Right lobe of liver (tissue), 6 donors: ENCODE measurements around the gene UCN2. TPM values are rescaled to one million over a fixed set of nuclear protein-coding genes. Genes with fewer than 3 reads are reported as not detected.

ENCODE experiments used
- ATAC-seq, 4 donors: fragments of 200-7000 bp; cut with Tn5 transposase; one replicate each; pipeline ENCODE4 v1.9.1; 2020; ENCODE audit warnings: mild to moderate bottlenecking in 4 of 4, moderate library complexity in 4 of 4
- DNase-seq, 3 donors: peaks; one replicate each; pipeline ENCODE4 v3.0.0-alpha.2; 2020
- H3K27ac ChIP-seq, 3 donors: fragments of 200-600 bp; one replicate each; pipeline ENCODE4 v1.8.0; 2022
- H3K27me3 ChIP-seq, 2 donors: fragments of 200-600 bp; one replicate each; pipeline ENCODE4 v1.8.0; 2022
- H3K36me3 ChIP-seq, 4 donors: fragments of 200-600 bp; sonication (generic) in 1 of 4; one replicate each; pipeline versions ENCODE4 v1.5.1 to v1.8.0; 2017 to 2022; ENCODE audit warnings: control low read depth in 1 of 4
- H3K4me1 ChIP-seq, 4 donors: fragments of 200-600 bp; sonication (generic) in 1 of 4; one replicate each; pipeline versions ENCODE4 v1.5.1 to v1.8.0; 2017 to 2022; ENCODE audit warnings: control low read depth in 1 of 4
- H3K4me3 ChIP-seq, 3 donors: fragments of 200-600 bp; one replicate each; pipeline ENCODE4 v1.8.0; 2022
- H3K9me3 ChIP-seq, 4 donors: fragments of 200-600 bp; sonication (generic) in 1 of 4; one replicate each; pipeline versions ENCODE4 v1.5.1 to v1.8.0; 2017 to 2022; ENCODE audit warnings: control low read depth in 1 of 4
- POLR2A ChIP-seq: fragments of 450-650 bp; IDR thresholded peaks from one replicate; pipeline ENCODE4 v1.6.1; 2017; ENCODE audit warnings: antibody characterized with exemption, mild to moderate bottlenecking
- WGBS: methylation state at CpG from one replicate; pipeline ENCODE4 v1.1.6; 2018; ENCODE audit warnings: low coverage, low lambda C conversion rate; ENCODE audit not compliant: insufficient coverage; ENCODE audit errors: missing lambda C conversion rate; 5-methylcytosine and 5-hydroxymethylcytosine counted together
- intact Hi-C, 2 donors: fragments of 100-400 bp; cut with DNase I; formaldehyde crosslinking; loops; one replicate each; pipeline versions ENCODE4 v1.11.2 to v1.14.1; 2022
- total RNA-seq, 6 experiments: library from RNA; depleted of rRNA in 2 of 6; stranded (reverse); fragments of >200 nt in 2 of 6; fragmentation: NEBNext Ultra II Directional in 3 of 6; extraction: Animal tissue kit (Norgen Biotek cat#: 25700) in 3 of 6; gene quantifications; one replicate each; pipeline versions ENCODE4 v1.1.0 to v1.2.4, GENCODE V29; 2016 to 2023
- TF ChIP-seq, protein P1 (sequence below), 4 donors: fragments of 200-600 bp in 3 of 4; fragments of 450-650 bp in 1 of 4; IDR thresholded peaks; one replicate each; pipeline versions ENCODE4 v1.5.1 to v1.8.0; 2016 to 2022; ENCODE audit warnings: antibody characterized with exemption in 4 of 4, mild to moderate bottlenecking in 2 of 4
- donor health status: DM: no; HTN: yes; CAD: no.
- donor health status: DM: no; HTN: no; CAD: no.
- donor health status: DM: no; HTN: no; CAD: no.
- donor health status: DM: no; HTN: yes; CAD: no.
- donor health status: DM: no; HTN: yes; CAD: no.

Gene UCN2
- total RNA-seq, 6 experiments from 2014 or later: not detected

DNA sequence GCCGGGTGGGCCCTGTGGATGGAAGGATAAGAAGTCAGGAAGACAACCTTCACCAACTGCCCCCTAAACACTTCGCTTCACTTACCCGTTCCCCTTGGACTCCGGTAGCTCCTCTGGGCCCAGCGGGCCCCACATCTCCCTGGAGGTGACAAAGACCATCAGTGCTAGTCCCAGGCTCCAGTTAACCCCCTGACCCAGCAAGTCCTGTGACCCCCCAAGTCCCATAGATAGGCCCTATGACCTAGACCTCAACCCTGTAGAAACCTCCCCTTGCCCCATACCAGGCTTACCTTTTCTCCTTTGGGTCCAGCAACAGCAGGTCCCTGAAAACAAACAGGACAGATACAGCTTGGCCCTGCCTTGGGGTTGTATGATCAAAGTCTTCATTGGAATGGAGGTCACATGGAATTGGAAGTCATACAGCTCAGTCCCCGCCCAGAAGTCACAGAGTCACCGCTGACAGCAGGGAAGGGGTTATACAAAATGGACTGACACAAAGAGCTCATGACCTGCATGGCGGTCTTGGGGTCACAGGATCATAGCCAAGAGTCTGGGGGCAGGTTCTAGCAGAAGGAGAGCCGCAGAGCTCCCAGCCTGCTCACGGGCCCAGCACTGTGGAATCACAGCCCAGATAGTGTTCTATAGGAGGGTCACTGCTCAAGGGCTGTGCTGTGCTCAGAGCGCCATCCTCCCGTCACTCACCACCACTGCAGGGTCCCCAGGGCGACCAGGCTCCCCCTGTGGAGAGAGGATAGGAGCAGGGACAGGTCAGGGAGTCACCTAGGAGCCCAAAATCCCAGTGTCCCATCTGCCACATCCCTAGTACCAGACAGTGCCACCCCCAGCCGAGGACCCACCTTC lies 18.3 kb upstream of the UCN2 start:
- ATAC-seq (peak in 3 of 4 donors; percentile 56 to 81 (median 60)), DNase-seq (no peak)
- intact Hi-C loops: loop anchor here in 1 of 2 donors (10.0 kb wide), 1 partner anchor 983 kb away; no protein-coding TSS in a partner anchor
- no peak overlapping the region for H3K27ac ChIP-seq
- no peaks in the 10 kb centered on the region for H3K36me3 ChIP-seq
- H3K4me1 ChIP-seq: peaks cover 0 to 4% (median 0%) of the 10 kb centered on the region in 4 donors
- H3K4me3 ChIP-seq: no peak overlapping the region
- 72% methylated on average over 5 of the region's 14 CpGs for WGBS
- no peak for TF ChIP-seq POLR2A
- TF ChIP-seq, protein P1, sequence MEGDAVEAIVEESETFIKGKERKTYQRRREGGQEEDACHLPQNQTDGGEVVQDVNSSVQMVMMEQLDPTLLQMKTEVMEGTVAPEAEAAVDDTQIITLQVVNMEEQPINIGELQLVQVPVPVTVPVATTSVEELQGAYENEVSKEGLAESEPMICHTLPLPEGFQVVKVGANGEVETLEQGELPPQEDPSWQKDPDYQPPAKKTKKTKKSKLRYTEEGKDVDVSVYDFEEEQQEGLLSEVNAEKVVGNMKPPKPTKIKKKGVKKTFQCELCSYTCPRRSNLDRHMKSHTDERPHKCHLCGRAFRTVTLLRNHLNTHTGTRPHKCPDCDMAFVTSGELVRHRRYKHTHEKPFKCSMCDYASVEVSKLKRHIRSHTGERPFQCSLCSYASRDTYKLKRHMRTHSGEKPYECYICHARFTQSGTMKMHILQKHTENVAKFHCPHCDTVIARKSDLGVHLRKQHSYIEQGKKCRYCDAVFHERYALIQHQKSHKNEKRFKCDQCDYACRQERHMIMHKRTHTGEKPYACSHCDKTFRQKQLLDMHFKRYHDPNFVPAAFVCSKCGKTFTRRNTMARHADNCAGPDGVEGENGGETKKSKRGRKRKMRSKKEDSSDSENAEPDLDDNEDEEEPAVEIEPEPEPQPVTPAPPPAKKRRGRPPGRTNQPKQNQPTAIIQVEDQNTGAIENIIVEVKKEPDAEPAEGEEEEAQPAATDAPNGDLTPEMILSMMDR (IDR thresholded peaks at IDR 0.05): no peak
- H3K27me3 ChIP-seq: no peaks in the 10 kb centered on the region
- H3K9me3 ChIP-seq: no peaks in the 10 kb centered on the region

DNA sequence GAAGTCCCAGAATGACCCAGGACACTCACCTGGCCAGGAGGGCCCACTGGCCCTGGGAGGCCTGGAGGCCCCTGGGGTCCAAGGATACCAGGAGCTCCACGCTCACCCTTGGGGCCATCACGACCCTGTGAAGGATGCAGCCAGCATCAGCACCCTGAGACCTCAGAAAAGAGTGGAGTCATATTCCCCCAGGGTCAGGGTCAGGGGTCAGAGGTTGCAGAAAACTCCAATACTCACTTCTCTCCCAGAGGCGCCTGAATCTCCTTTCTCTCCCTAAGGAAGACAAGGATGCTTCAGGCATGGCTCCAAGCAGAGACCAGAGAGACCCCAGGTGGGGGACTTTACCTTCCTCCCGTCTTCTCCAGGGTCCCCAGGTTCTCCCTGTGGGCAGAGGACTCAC lies 13.1 kb upstream of the UCN2 start:
- DNase-seq (no peak), ATAC-seq (no peak)
- no peaks in the 10 kb centered on the region for H3K9me3 ChIP-seq
- WGBS: 83% methylated on average over 1 of the region's 4 CpGs
- TF ChIP-seq, protein P1 (IDR thresholded peaks at IDR 0.05): no peak
- TF ChIP-seq POLR2A: no peak
- no peak overlapping the region for H3K27ac ChIP-seq
- intact Hi-C loops: no loop called here
- no peaks in the 10 kb centered on the region for H3K27me3 ChIP-seq
- no peaks in the 10 kb centered on the region for H3K4me1 ChIP-seq
- no peak overlapping the region for H3K4me3 ChIP-seq
- no peaks in the 10 kb centered on the region for H3K36me3 ChIP-seq

DNA sequence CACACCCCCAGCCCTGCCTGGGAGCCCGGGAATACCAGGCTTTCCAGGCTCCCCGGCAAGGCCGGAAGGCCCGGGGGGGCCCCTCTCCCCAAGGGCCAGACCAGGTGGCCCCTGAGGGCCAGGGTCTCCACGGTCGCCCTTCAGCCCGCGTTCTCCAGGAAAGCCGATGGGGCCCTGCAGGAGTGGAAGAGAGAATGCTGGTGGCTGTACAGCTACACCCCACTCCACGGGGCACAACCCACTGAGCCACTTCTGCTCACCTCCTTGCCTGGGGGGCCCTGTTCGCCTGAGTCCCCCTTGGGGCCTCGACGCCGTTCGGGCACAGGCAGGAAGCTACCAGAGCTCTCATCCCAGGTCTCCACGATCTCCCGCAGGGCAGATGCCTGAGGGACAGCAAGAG lies 11.8 kb upstream of the UCN2 start:
- no peaks in the 10 kb centered on the region for H3K4me1 ChIP-seq
- 61% methylated on average over 3 of the region's 17 CpGs for WGBS
- H3K27ac ChIP-seq: no peak overlapping the region
- TF ChIP-seq, protein P1 (IDR thresholded peaks at IDR 0.05): no peak
- TF ChIP-seq POLR2A: no peak
- DNase-seq: no peak
- no peaks in the 10 kb centered on the region for H3K36me3 ChIP-seq
- no peaks in the 10 kb centered on the region for H3K9me3 ChIP-seq
- no peak for ATAC-seq
- no peak overlapping the region for H3K4me3 ChIP-seq
- intact Hi-C loops: no loop called here
- H3K27me3 ChIP-seq: no peaks in the 10 kb centered on the region

DNA sequence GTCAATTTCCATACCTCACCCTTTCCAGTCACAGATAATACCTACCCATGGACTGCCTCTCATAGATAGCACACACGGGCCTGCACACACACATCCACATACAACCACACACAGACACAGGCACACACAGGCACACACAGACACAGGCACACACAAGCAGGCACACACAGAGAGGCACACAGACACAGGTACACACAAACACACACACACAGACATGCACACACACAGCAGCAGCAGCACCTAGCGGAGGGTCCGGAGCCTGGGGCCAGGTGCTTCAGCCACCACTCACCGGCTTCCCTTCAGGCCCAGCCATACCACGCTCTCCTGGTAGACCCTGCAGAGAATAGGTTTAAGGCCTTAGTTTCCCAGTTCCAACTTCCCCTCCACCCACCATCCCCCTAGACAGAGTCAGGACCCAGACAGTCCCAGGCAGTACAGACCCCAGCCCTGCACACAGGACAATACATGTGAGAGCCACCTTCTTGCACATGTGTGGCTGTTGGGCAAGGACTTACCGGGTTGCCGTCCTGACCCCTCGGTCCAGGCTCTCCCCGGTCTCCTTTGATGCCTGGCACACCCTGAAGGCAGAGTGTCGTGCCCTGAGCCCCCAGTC lies 10.5 kb upstream of the UCN2 start:
- no peak for ATAC-seq
- H3K4me1 ChIP-seq: no peaks in the 10 kb centered on the region
- H3K36me3 ChIP-seq: no peaks in the 10 kb centered on the region
- intact Hi-C loops: no loop called here
- H3K27ac ChIP-seq: no peak overlapping the region
- DNase-seq: no peak
- 100% methylated on average over 2 of the region's 10 CpGs for WGBS
- no peak overlapping the region for H3K4me3 ChIP-seq
- TF ChIP-seq, protein P1 (IDR thresholded peaks at IDR 0.05): no peak
- TF ChIP-seq POLR2A: no peak
- no peaks in the 10 kb centered on the region for H3K9me3 ChIP-seq
- H3K27me3 ChIP-seq: no peaks in the 10 kb centered on the region
